ENCODE results near the gene VCY1B.
"Not testable (repeated sequence)": the region's sequence is repeated elsewhere in the genome, so short reads cannot be mapped to it uniquely, and the experiment has no call there.

The VCY1B gene

GRCh38 chrY:14055927-14056326 is at the start of gene VCY1B:
Gene VCY1B, plus strand, starts transcription at chrY:14056227. Its CDS starts 63 bp downstream, at chrY:14056290.
- H3K9me3 ChIP-seq (ENCODE audit: low read length); H3K4me1 ChIP-seq (ENCODE audit: insufficient read depth, low read length); H2AFZ ChIP-seq (ENCODE audit: low read depth, low read length); H3K4me3 ChIP-seq (ENCODE audit: low read length); H3K36me3 ChIP-seq (ENCODE audit: insufficient read depth, low read length); H3K27me3 ChIP-seq (ENCODE audit: insufficient read depth, low read length): not testable (repeated sequence)

- H3K4me1 ChIP-seq (ENCODE audit: insufficient read depth, low read length); H3K9me3 ChIP-seq (ENCODE audit: low read length); H3K4me3 ChIP-seq (ENCODE audit: low read length); H3K36me3 ChIP-seq (ENCODE audit: insufficient read depth, low read length); H2AFZ ChIP-seq (ENCODE audit: low read depth, low read length); H3K27me3 ChIP-seq (ENCODE audit: insufficient read depth, low read length): not testable (repeated sequence)
These were observed 44.1 kb upstream of the VCY1B start for GRCh38 chrY:14011916-14012315.

- not testable (repeated sequence) for H2AFZ ChIP-seq (ENCODE audit: low read depth, low read length); H3K4me1 ChIP-seq (ENCODE audit: insufficient read depth, low read length); H3K36me3 ChIP-seq (ENCODE audit: insufficient read depth, low read length)
These were observed 25.6 kb upstream of the VCY1B start for GRCh38 chrY:14030395-14030794.

GRCh38 chrY:14085877-14086276 is 29.9 kb downstream of the VCY1B start:
- Histone ChIP-seq H3K36me3 (ENCODE audit: insufficient read depth, low read length) (no peaks in the 10 kb centered on the region), H3K9me3 (ENCODE audit: low read length) (no peaks in the 10 kb centered on the region), H3K4me3 (ENCODE audit: low read length) (no peak overlapping the region), H3K4me1 (ENCODE audit: insufficient read depth, low read length) (no peaks in the 10 kb centered on the region), H3K27me3 (ENCODE audit: insufficient read depth, low read length) (no peaks in the 10 kb centered on the region), H2AFZ (ENCODE audit: low read depth, low read length) (no peak overlapping the region)

More at GRCh38 chrY:14030395-14030794, 25.6 kb upstream of the VCY1B start:
- not testable (repeated sequence) for H3K27me3 ChIP-seq (ENCODE audit: insufficient read depth, low read length); H3K4me3 ChIP-seq (ENCODE audit: low read length); H3K9me3 ChIP-seq (ENCODE audit: low read length)
